ENCODE measurements around the gene SDK1. TPM values are rescaled to one million over a fixed set of nuclear protein-coding genes. Genes with fewer than 3 reads are reported as not detected.

Gene SDK1
- total RNA-seq, 2 experiments from 2014 or later = 0.19 to 0.36 TPM

GRCh38 chr7:4245135-4245865 is 944.2 kb downstream of the SDK1 start:
- intact Hi-C loops (cut with micrococcal nuclease; ENCODE audit: unreplicated experiment) = no loop called here
- TF ChIP-seq CTCF (conservative IDR thresholded peaks at IDR 0.05; ENCODE audit: low read length) = no peak
- TF ChIP-seq EZH2phosphoT487 (IDR thresholded peaks at IDR 0.05; ENCODE audit: borderline replicate concordance, low read depth, low read length) = no peak
- Histone ChIP-seq H4K20me1 (ENCODE audit: insufficient read depth, low read length) (no peaks in the 10 kb centered on the region), H3K27ac (ENCODE audit: low read depth, low read length, poor library complexity, severe bottlenecking) (no peak overlapping the region), H3K4me3 (ENCODE audit: low read depth, low read length, poor library complexity, severe bottlenecking) (no peak overlapping the region), H3K79me2 (ENCODE audit: insufficient read depth, low read depth, low read length) (no peaks in the 10 kb centered on the region), H3K4me1 (ENCODE audit: insufficient read depth, low read length, poor library complexity, severe bottlenecking) (no peaks in the 10 kb centered on the region), H3K9me2 (ENCODE audit: insufficient read depth, low read length) (no peaks in the 10 kb centered on the region), H3K4me2 (ENCODE audit: low read length) (no peak overlapping the region), H3K36me3 (ENCODE audit: insufficient read depth, low read length) (no peaks in the 10 kb centered on the region), H2AFZ (ENCODE audit: low read length) (no peak overlapping the region), H3K9me3 (ENCODE audit: low read length) (0 out of 2 replicates have a peak, but pooled peaks cover 4% of the 10 kb centered on the region)
- CTCF ChIA-PET (ENCODE audit: unreplicated experiment) = no interaction called here
- no TSS peak for BruUV-seq (replicated peaks)
- no peak for DNase-seq (ENCODE audit: low spot score)
- POLR2A ChIA-PET = no interaction called here

DNA sequence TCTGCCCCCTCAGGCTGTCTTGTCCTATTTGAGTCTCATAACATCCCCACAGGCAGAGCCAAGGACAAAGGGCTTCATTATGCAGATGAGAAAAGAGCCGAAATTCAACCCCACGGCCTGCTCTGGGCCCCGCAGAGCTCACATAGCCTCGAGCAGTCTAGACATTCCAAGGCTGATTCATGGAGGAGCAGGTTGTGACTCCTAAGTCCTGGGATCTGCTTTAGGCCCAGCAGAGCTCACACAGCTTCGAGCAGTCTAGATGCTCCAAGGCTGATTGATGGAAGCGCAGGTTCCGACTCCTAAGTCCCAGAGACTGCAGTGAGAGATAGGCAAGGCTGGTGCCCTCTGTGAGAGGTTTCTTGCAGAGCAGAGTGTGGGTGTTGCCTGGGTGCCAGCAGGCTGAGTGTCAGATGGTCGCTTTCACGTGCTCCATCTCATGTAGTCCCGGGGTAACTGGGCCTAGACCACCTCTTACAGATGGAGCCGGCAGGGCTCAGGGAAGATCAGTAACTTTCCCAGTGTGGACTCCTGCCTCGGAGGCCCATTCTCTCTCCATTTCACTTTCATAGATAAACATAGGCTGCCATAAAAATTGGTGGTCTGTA is 944.9 kb downstream of the SDK1 start:
- intact Hi-C loops (cut with micrococcal nuclease; ENCODE audit: unreplicated experiment) = no loop called here
- CTCF ChIA-PET (ENCODE audit: unreplicated experiment) = no interaction called here

More for the DNA sequence above, 944.9 kb downstream of the SDK1 start:
- H3K9me3 ChIP-seq (ENCODE audit: low read length) = 0 out of 2 replicates have a peak, but pooled peaks cover 4% of the 10 kb centered on the region
- H3K4me2 ChIP-seq (ENCODE audit: low read length) = no peak overlapping the region
- H3K4me1 ChIP-seq (ENCODE audit: insufficient read depth, low read length, poor library complexity, severe bottlenecking) = no peaks in the 10 kb centered on the region
- H2AFZ ChIP-seq (ENCODE audit: low read length) = no peak overlapping the region
- DNase-seq (ENCODE audit: low spot score) = no peak
- H3K79me2 ChIP-seq (ENCODE audit: insufficient read depth, low read depth, low read length) = no peaks in the 10 kb centered on the region
- H3K27ac ChIP-seq (ENCODE audit: low read depth, low read length, poor library complexity, severe bottlenecking) = no peak overlapping the region
- no peaks in the 10 kb centered on the region for H3K9me2 ChIP-seq (ENCODE audit: insufficient read depth, low read length)
- no TSS peak for BruUV-seq (replicated peaks)
- POLR2A ChIA-PET = no interaction called here
- H3K4me3 ChIP-seq (ENCODE audit: low read depth, low read length, poor library complexity, severe bottlenecking) = no peak overlapping the region
- H3K36me3 ChIP-seq (ENCODE audit: insufficient read depth, low read length) = no peaks in the 10 kb centered on the region
- H4K20me1 ChIP-seq (ENCODE audit: insufficient read depth, low read length) = no peaks in the 10 kb centered on the region
- TF ChIP-seq CTCF (conservative IDR thresholded peaks at IDR 0.05; ENCODE audit: low read length) (no peak), EZH2phosphoT487 (IDR thresholded peaks at IDR 0.05; ENCODE audit: borderline replicate concordance, low read depth, low read length) (no peak)

Measured in OCI-LY7 (cell line).